IPS-18c (cell line): Measurements from ENCODE around the gene PRDM8.
"Not testable (repeated sequence)": the region's sequence is repeated elsewhere in the genome, so short reads cannot be mapped to it uniquely, and the experiment has no call there.

ENCODE experiments used
- H3K4me3 ChIP-seq: 2 replicates; pipeline ENCODE4 v1.7.0; 2013; ENCODE audit warnings: low read depth, mild to moderate bottlenecking, low read length, moderate library complexity; ENCODE audit not compliant: insufficient read depth
- H3K9me3 ChIP-seq: one replicate; pipeline ENCODE4 v1.6.1; 2013; ENCODE audit warnings: mild to moderate bottlenecking, low read length, moderate library complexity; ENCODE audit not compliant: control insufficient read depth, insufficient read depth

Gene PRDM8

GRCh38 chr4:80196922-80197573 lies at the start of gene PRDM8:
PRDM8 (plus strand) TSS chr4:80197503; CDS start chr4:80200081, 2,578 bp downstream.
- Histone ChIP-seq H3K9me3 (no peaks in the 10 kb centered on the region), H3K4me3 (peak within 1 kb of the TSS; percentile 42)

GRCh38 chr4:80150387-80151180 lies 46.7 kb upstream of the PRDM8 start:
- Histone ChIP-seq H3K4me3 (no peak overlapping the region), H3K9me3 (no peaks in the 10 kb centered on the region)

- H3K4me3 ChIP-seq, result no peak overlapping the region
- no peaks in the 10 kb centered on the region for H3K9me3 ChIP-seq
These were observed 45.3 kb upstream of the PRDM8 start for GRCh38 chr4:80151981-80152380.

GRCh38 chr4:80153874-80154544 lies 43.3 kb upstream of the PRDM8 start:
- Histone ChIP-seq H3K9me3 (no peaks in the 10 kb centered on the region), H3K4me3 (no peak overlapping the region)

GRCh38 chr4:80154545-80154933 lies 42.8 kb upstream of the PRDM8 start:
- Histone ChIP-seq H3K9me3 (no peaks in the 10 kb centered on the region), H3K4me3 (no peak overlapping the region)

GRCh38 chr4:80155316-80155982 lies 41.9 kb upstream of the PRDM8 start:
- Histone ChIP-seq H3K4me3 (no peak overlapping the region), H3K9me3 (no peaks in the 10 kb centered on the region)

GRCh38 chr4:80156410-80156809 lies 40.9 kb upstream of the PRDM8 start:
- Histone ChIP-seq H3K4me3 (no peak overlapping the region), H3K9me3 (no peaks in the 10 kb centered on the region)

GRCh38 chr4:80161413-80162058 lies 35.8 kb upstream of the PRDM8 start:
- no peaks in the 10 kb centered on the region for H3K9me3 ChIP-seq

GRCh38 chr4:80162418-80162817 lies 34.9 kb upstream of the PRDM8 start:
- Histone ChIP-seq H3K4me3 (no peak overlapping the region), H3K9me3 (no peaks in the 10 kb centered on the region)

More at GRCh38 chr4:80161413-80162058, 35.8 kb upstream of the PRDM8 start:
- no peak overlapping the region for H3K4me3 ChIP-seq

GRCh38 chr4:80165855-80166254 lies 31.4 kb upstream of the PRDM8 start:
- H3K4me3 ChIP-seq, result no peak overlapping the region
- H3K9me3 ChIP-seq, result no peaks in the 10 kb centered on the region

GRCh38 chr4:80171251-80171650 lies 26.1 kb upstream of the PRDM8 start:
- Histone ChIP-seq H3K9me3 (no peaks in the 10 kb centered on the region), H3K4me3 (no peak overlapping the region)

- H3K9me3 ChIP-seq, result no peaks in the 10 kb centered on the region
- no peak overlapping the region for H3K4me3 ChIP-seq
These were observed 25.6 kb upstream of the PRDM8 start for GRCh38 chr4:80171656-80172055.

GRCh38 chr4:80172203-80172602 lies 25.1 kb upstream of the PRDM8 start:
- Histone ChIP-seq H3K4me3 (no peak overlapping the region), H3K9me3 (no peaks in the 10 kb centered on the region)

- Histone ChIP-seq H3K4me3 (no peak overlapping the region), H3K9me3 (no peaks in the 10 kb centered on the region)
These were observed 23.9 kb upstream of the PRDM8 start for GRCh38 chr4:80173401-80173800.

GRCh38 chr4:80173841-80174240 lies 23.5 kb upstream of the PRDM8 start:
- H3K9me3 ChIP-seq, result peaks cover 1% of the 10 kb centered on the region

GRCh38 chr4:80177793-80178192 lies 19.5 kb upstream of the PRDM8 start:
- not testable (repeated sequence) for H3K9me3 ChIP-seq, H3K4me3 ChIP-seq

More at GRCh38 chr4:80173841-80174240, 23.5 kb upstream of the PRDM8 start:
- H3K4me3 ChIP-seq, result no peak overlapping the region

- no peak overlapping the region for H3K4me3 ChIP-seq
- peaks cover 2% of the 10 kb centered on the region for H3K9me3 ChIP-seq
These were observed 18.3 kb upstream of the PRDM8 start for GRCh38 chr4:80178964-80179363.
